ENCODE data around the gene PLCL2. TPM values are rescaled to one million over a fixed set of nuclear protein-coding genes. Genes with fewer than 3 reads are reported as not detected.

PLCL2 gene
- total and polyA plus RNA-seq, 2 experiments from 2014 or later = 1.6 to 9.7 TPM

- Histone ChIP-seq H3K79me2 (replicated peaks; ENCODE audit: insufficient read depth) (peaks cover 3% of the 10 kb centered on the region; the same call in 1 of the 2 replicates), H2AFZ (no peak overlapping the region), H3K27me3 (ENCODE audit: insufficient read depth) (no peaks in the 10 kb centered on the region), H4K20me1 (replicated peaks; ENCODE audit: insufficient read depth) (no peaks in the 10 kb centered on the region), H3F3A (replicated peaks; ENCODE audit: low read depth) (no peaks in the 10 kb centered on the region), H3K4me3 (no peak overlapping the region), H3K9me2 (ENCODE audit: insufficient read depth) (no peaks in the 10 kb centered on the region), H3K4me2 (no peak overlapping the region), H3K36me3 (ENCODE audit: insufficient read depth) (no peaks in the 10 kb centered on the region), H3K4me1 (ENCODE audit: insufficient read depth) (peaks cover 25% of the 10 kb centered on the region), H3K27ac (ENCODE audit: low read depth) (no peak overlapping the region)
- ATAC-seq (no peak), DNase-seq (ENCODE audit: low spot score) (no peak)
- TF ChIP-seq ZNF114 (CRISPR knock-in tag; IDR thresholded peaks at IDR 0.05) = no peak
- no peak for TF ChIP-seq POLR2AphosphoS5 (IDR thresholded peaks at IDR 0.05; ENCODE audit: low read depth)
- TF ChIP-seq ZNF462 (CRISPR knock-in tag; IDR thresholded peaks at IDR 0.05) = no peak
- no peak for TF ChIP-seq REST (IDR thresholded peaks at IDR 0.05; ENCODE audit: unreplicated experiment)
- TF ChIP-seq EZH2phosphoT487 (IDR thresholded peaks at IDR 0.05; ENCODE audit: unreplicated experiment) = no peak
- TF ChIP-seq JUNB (IDR thresholded peaks at IDR 0.05; ENCODE audit: unreplicated experiment) = no peak
- no peak for TF ChIP-seq ETS1 (IDR thresholded peaks at IDR 0.05)
- TF ChIP-seq NANOG (IDR thresholded peaks at IDR 0.05; ENCODE audit: borderline replicate concordance) = no peak
- TF ChIP-seq, protein P1, sequence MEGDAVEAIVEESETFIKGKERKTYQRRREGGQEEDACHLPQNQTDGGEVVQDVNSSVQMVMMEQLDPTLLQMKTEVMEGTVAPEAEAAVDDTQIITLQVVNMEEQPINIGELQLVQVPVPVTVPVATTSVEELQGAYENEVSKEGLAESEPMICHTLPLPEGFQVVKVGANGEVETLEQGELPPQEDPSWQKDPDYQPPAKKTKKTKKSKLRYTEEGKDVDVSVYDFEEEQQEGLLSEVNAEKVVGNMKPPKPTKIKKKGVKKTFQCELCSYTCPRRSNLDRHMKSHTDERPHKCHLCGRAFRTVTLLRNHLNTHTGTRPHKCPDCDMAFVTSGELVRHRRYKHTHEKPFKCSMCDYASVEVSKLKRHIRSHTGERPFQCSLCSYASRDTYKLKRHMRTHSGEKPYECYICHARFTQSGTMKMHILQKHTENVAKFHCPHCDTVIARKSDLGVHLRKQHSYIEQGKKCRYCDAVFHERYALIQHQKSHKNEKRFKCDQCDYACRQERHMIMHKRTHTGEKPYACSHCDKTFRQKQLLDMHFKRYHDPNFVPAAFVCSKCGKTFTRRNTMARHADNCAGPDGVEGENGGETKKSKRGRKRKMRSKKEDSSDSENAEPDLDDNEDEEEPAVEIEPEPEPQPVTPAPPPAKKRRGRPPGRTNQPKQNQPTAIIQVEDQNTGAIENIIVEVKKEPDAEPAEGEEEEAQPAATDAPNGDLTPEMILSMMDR (conservative IDR thresholded peaks at IDR 0.05; ENCODE audit: low read depth in 2 of 2) = no peak
- no peak for TF ChIP-seq CREB1 (CRISPR knock-in tag; IDR thresholded peaks at IDR 0.05; ENCODE audit: low read depth)
- TF ChIP-seq STAT1 (IDR thresholded peaks at IDR 0.05; ENCODE audit: unreplicated experiment) = no peak
- no peak for TF ChIP-seq EZH2 (IDR thresholded peaks at IDR 0.05; ENCODE audit: low read depth, unreplicated experiment)
- no peak for TF ChIP-seq ZNF331 (CRISPR knock-in tag; IDR thresholded peaks at IDR 0.05; ENCODE audit: low read depth)
- H3K36me3 Mint-ChIP-seq (ENCODE audit: low read depth) = no peaks in the 10 kb centered on the region
- no peaks in the 10 kb centered on the region for H3K27me3 Mint-ChIP-seq (ENCODE audit: insufficient read depth, low read depth, poor library complexity)
- H3K9me3 Mint-ChIP-seq = no peaks in the 10 kb centered on the region
- H3K4me3 Mint-ChIP-seq = no peak overlapping the region
- no peak overlapping the region for H3K27ac Mint-ChIP-seq
- H3K4me1 Mint-ChIP-seq = peaks cover 10% of the 10 kb centered on the region
Observed at GRCh38 chr3:16909802-16910201, 25.0 kb downstream of the PLCL2 start.

Data from GM23338 (cell line).